Right lung (tissue), 10 donors: ENCODE data around the gene USP26. TPM values are rescaled to one million over a fixed set of nuclear protein-coding genes. Genes with fewer than 3 reads are reported as not detected.
"Not testable (repeated sequence)": the region's sequence is repeated elsewhere in the genome, so short reads cannot be mapped to it uniquely, and the experiment has no call there.

Source experiments
- DNase-seq, 2 donors: peaks; one replicate each; pipeline ENCODE4 v3.0.0-alpha.2; 2013
- long read RNA-seq, 8 donors: transcript quantifications; one replicate each; lab custom pipeline, GENCODE V29; 2026
- polyA plus RNA-seq, 5 donors: library from polyadenylated mRNA; unstranded; fragments of 120-200 nt; gene quantifications; one replicate each; pipeline versions ENCODE4 v1.2.1 to v1.2.3, GENCODE V29; 2013; ENCODE audit warnings: inconsistent platforms in 1 of 5, low replicate concordance in 1 of 5; ENCODE audit not compliant: insufficient read length in 5 of 5, insufficient read depth in 1 of 5

USP26 gene
- not detected for polyA plus RNA-seq
- long read RNA-seq, donor 1 = 0 reads
- long read RNA-seq, donor 2 = 0 reads
- long read RNA-seq, donor 3 = 0 reads
- long read RNA-seq, donor 4 = 0 reads
- long read RNA-seq, donor 5 = 0 reads
- long read RNA-seq, donor 6 = 0 reads
- long read RNA-seq, donor 7 = 0 reads
- long read RNA-seq, donor 8 = 0 reads

- DNase-seq = no peak
These were observed at the start of gene USP26 for GRCh38 chrX:133097031-133097430. USP26 (minus strand) TSS chrX:133097109; CDS start chrX:133028220, 68,889 bp downstream.

GRCh38 chrX:133134282-133134681, 37.4 kb upstream of the USP26 start:
- no peak for DNase-seq

- no peak for DNase-seq
These were observed 23.5 kb upstream of the USP26 start for GRCh38 chrX:133120406-133120805.

- no peak for DNase-seq
These were observed 2.7 kb downstream of the USP26 start for GRCh38 chrX:133094098-133094731.

GRCh38 chrX:133090236-133090809, 6.6 kb downstream of the USP26 start:
- DNase-seq = no peak

GRCh38 chrX:133089411-133089810, 7.5 kb downstream of the USP26 start:
- DNase-seq = no peak

GRCh38 chrX:133085785-133086184, 11.1 kb downstream of the USP26 start:
- no peak for DNase-seq

GRCh38 chrX:133085056-133085455, 11.9 kb downstream of the USP26 start:
- not testable (repeated sequence) for DNase-seq

- no peak for DNase-seq
These were observed 13.0 kb downstream of the USP26 start for GRCh38 chrX:133083899-133084298.

- DNase-seq = no peak
These were observed 14.9 kb downstream of the USP26 start for GRCh38 chrX:133081990-133082389.

GRCh38 chrX:133077856-133078255, 19.1 kb downstream of the USP26 start:
- DNase-seq = not testable (repeated sequence)

- peak; percentile 8 to 19 for DNase-seq
These were observed 24.3 kb downstream of the USP26 start for GRCh38 chrX:133072566-133072965.

- DNase-seq = no peak
These were observed 28.4 kb downstream of the USP26 start for GRCh38 chrX:133068461-133068860.

GRCh38 chrX:133056341-133056740, 40.6 kb downstream of the USP26 start:
- DNase-seq = no peak

GRCh38 chrX:133054761-133055405, 42.0 kb downstream of the USP26 start:
- DNase-seq = no peak

- no peak for DNase-seq
These were observed 42.9 kb downstream of the USP26 start for GRCh38 chrX:133053861-133054598.

GRCh38 chrX:133048751-133049150, 48.2 kb downstream of the USP26 start:
- no peak for DNase-seq

- DNase-seq = no peak
These were observed 50.3 kb downstream of the USP26 start for GRCh38 chrX:133046601-133047000.

GRCh38 chrX:133045986-133046385, 50.9 kb downstream of the USP26 start:
- DNase-seq = peak in 1 of 2 donors; percentile 7

- DNase-seq = not testable (repeated sequence)
These were observed 52.6 kb downstream of the USP26 start for GRCh38 chrX:133044145-133044786.

- DNase-seq = no peak
These were observed 54.6 kb downstream of the USP26 start for GRCh38 chrX:133042260-133042659.

GRCh38 chrX:133033010-133033409, 63.9 kb downstream of the USP26 start:
- DNase-seq = no peak
